AG04450 (cell line): ENCODE results near the gene TUSC2. TPM values are rescaled to one million over a fixed set of nuclear protein-coding genes. Genes with fewer than 3 reads are reported as not detected.

Experiments
- CTCF ChIA-PET: fragments of 300-600, 350-600 bp; formaldehyde crosslinking; extraction: SDS; loops from one replicate; lab custom pipeline; 2022; ENCODE audit warnings: antibody characterized with exemption, inconsistent platforms; lab: Charles Lee
- POLR2A ChIA-PET: fragments of 350-600 bp; formaldehyde crosslinking; extraction: SDS; loops from one replicate; lab custom pipeline; 2021; ENCODE audit warnings: antibody characterized with exemption, inconsistent platforms; lab: Yijun Ruan, JAX
- DNase-seq: peaks from one replicate; pipeline ENCODE4 v3.0.0-alpha.2; 2011; ENCODE audit warnings: low read depth, low spot score
- H3K27ac ChIP-seq: one replicate; pipeline ENCODE4 v1.5.1; 2012; ENCODE audit warnings: low read depth, low read length, control low read depth
- H3K27me3 ChIP-seq: one replicate; pipeline ENCODE4 v1.6.0; 2012; ENCODE audit warnings: low read length; ENCODE audit not compliant: control insufficient read depth, insufficient read depth
- H3K4me3 ChIP-seq: 2 replicates; pipeline ENCODE4 v1.5.1; 2011; ENCODE audit warnings: mild to moderate bottlenecking, low read depth, low read length, control low read depth
- H3K9me3 ChIP-seq: 2 replicates; pipeline ENCODE4 v1.5.1; 2012; ENCODE audit warnings: low read length; ENCODE audit not compliant: control insufficient read depth, insufficient read depth
- CTCF ChIP-seq: IDR thresholded peaks from 2 replicates; pipeline ENCODE4 v1.5.1; 2011; ENCODE audit warnings: low read depth, low read length, control low read depth, inconsistent platforms
- polyA plus RNA-seq: library from polyadenylated mRNA; depleted of rRNA; stranded (reverse); fragments of >200 nt; gene quantifications from 2 replicates; pipeline ENCODE4 v1.2.3, GENCODE V29; 2011

The TUSC2 gene
- polyA plus RNA-seq, 1 experiment, result 25.3 TPM

- Histone ChIP-seq H3K27ac (no peak overlapping the region), H3K4me3 (peak overlapping the region; percentile 60), H3K9me3 (no peaks in the 10 kb centered on the region), H3K27me3 (no peaks in the 10 kb centered on the region)
- no peak for DNase-seq
- ChIA-PET POLR2A (interaction anchor here (0.7 kb wide), 1 partner anchor 11 kb away, joined by 4 read pairs; no protein-coding TSS in a partner anchor), CTCF (interaction anchor here (6.6 to 6.7 kb wide), 2 partner anchors 198 to 205 kb away, joined by 53 to 76 read pairs; no protein-coding TSS in a partner anchor)
- TF ChIP-seq CTCF, result no peak
These were observed 17.0 kb upstream of the TUSC2 start for GRCh38 chr3:50345008-50345407.

GRCh38 chr3:50342813-50343633, 15.0 kb upstream of the TUSC2 start:
- CTCF ChIA-PET, result interaction anchor here (1.0 to 1.1 kb wide), 2 partner anchors 200 to 207 kb away, joined by 3 read pairs; no protein-coding TSS in a partner anchor
- TF ChIP-seq CTCF, result no peak
- H3K9me3 ChIP-seq, result no peaks in the 10 kb centered on the region
- no peaks in the 10 kb centered on the region for H3K27me3 ChIP-seq
- DNase-seq, result no peak
- POLR2A ChIA-PET, result no interaction called here
- H3K27ac ChIP-seq, result no peak overlapping the region
- no peak overlapping the region for H3K4me3 ChIP-seq

GRCh38 chr3:50341996-50342650, 14.1 kb upstream of the TUSC2 start:
- DNase-seq, result no peak
- Histone ChIP-seq H3K27ac (no peak overlapping the region), H3K4me3 (no peak overlapping the region), H3K9me3 (no peaks in the 10 kb centered on the region; the same call in 1 of the 2 replicates), H3K27me3 (no peaks in the 10 kb centered on the region)
- ChIA-PET CTCF (no interaction called here), POLR2A (no interaction called here)
- no peak for TF ChIP-seq CTCF

- no peak for DNase-seq
- Histone ChIP-seq H3K27me3 (no peaks in the 10 kb centered on the region), H3K4me3 (peak overlapping the region; percentile 58), H3K9me3 (no peaks in the 10 kb centered on the region; the same call in 1 of the 2 replicates), H3K27ac (no peak overlapping the region)
- no peak for TF ChIP-seq CTCF
- POLR2A ChIA-PET, result interaction anchor here (0.6 to 1.0 kb wide), 2 partner anchors 12 to 81 kb away, joined by 3 to 5 read pairs; no protein-coding TSS in a partner anchor
- CTCF ChIA-PET, result no interaction called here
These were observed 13.5 kb upstream of the TUSC2 start for GRCh38 chr3:50341537-50341936.
